ENCODE measurements around the gene ATP8A2. TPM values are rescaled to one million over a fixed set of nuclear protein-coding genes. Genes with fewer than 3 reads are reported as not detected.
A peak's percentile ranks its signal among the peaks of the same experiment; 100 is the strongest.
"Not testable (repeated sequence)": the region's sequence is repeated elsewhere in the genome, so short reads cannot be mapped to it uniquely, and the experiment has no call there.

ATP8A2 gene
- total RNA-seq, 6 donors from 2014 or later = 0.55 to 1.5 (median 0.87) TPM

GRCh38 chr13:25561812-25562211 is 190.0 kb downstream of the ATP8A2 start:
- H3K9me3 ChIP-seq = no peaks in the 10 kb centered on the region
- H3K36me3 ChIP-seq = no peaks in the 10 kb centered on the region
- no peaks in the 10 kb centered on the region for H3K27me3 ChIP-seq
- H3K4me3 ChIP-seq = no peak overlapping the region
- 81 to 83% methylated on average over 7 of the region's 7 CpGs for WGBS, 2 donors
- TF ChIP-seq POLR2A (IDR thresholded peaks at IDR 0.05) (no peak), EP300 (IDR thresholded peaks at IDR 0.05) (no peak), POLR2AphosphoS5 (IDR thresholded peaks at IDR 0.05) (no peak), CTCF (IDR thresholded peaks at IDR 0.05) (no peak)
- DNase-seq (no peak), ATAC-seq (ENCODE audit: low FRiP score in 2 of 2) (no peak)
- no peak overlapping the region for H3K27ac ChIP-seq
- no peaks in the 10 kb centered on the region for H3K4me1 ChIP-seq

DNA sequence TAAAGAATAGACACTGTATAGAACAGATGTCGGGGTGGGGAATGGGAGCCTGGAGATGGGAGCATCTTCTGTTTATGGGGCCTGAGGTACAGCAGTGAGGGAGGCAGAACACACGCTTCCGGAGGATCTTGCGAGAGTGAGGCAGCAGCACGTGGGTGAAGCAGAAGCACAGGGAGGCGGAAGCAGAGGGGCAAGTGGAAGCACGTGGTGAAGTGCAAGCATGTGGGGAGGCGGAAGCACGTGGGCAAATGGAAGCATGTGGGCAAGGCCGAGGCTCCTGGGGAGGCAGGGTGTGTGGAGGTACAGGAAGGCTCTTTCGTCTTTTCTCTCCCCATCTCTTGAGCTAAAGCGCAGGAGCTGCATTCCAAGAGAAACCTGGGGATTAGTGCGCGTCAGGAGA is 198.4 kb downstream of the ATP8A2 start:
- peak in 1 of 2 donors; percentile 28 for DNase-seq
- Histone ChIP-seq H3K9me3 (no peaks in the 10 kb centered on the region), H3K27ac (no peak overlapping the region), H3K36me3 (no peaks in the 10 kb centered on the region), H3K4me3 (no peak overlapping the region), H3K27me3 (no peaks in the 10 kb centered on the region), H3K4me1 (no peaks in the 10 kb centered on the region)
- WGBS, 2 donors = 77 to 85% methylated on average over 14 of the region's 14 CpGs
- no peak for TF ChIP-seq EP300 (IDR thresholded peaks at IDR 0.05)
- TF ChIP-seq POLR2AphosphoS5 (IDR thresholded peaks at IDR 0.05) = no peak
- TF ChIP-seq CTCF (IDR thresholded peaks at IDR 0.05) = no peak
- TF ChIP-seq POLR2A (IDR thresholded peaks at IDR 0.05) = no peak
- no peak for ATAC-seq (ENCODE audit: low FRiP score in 2 of 2)

DNA sequence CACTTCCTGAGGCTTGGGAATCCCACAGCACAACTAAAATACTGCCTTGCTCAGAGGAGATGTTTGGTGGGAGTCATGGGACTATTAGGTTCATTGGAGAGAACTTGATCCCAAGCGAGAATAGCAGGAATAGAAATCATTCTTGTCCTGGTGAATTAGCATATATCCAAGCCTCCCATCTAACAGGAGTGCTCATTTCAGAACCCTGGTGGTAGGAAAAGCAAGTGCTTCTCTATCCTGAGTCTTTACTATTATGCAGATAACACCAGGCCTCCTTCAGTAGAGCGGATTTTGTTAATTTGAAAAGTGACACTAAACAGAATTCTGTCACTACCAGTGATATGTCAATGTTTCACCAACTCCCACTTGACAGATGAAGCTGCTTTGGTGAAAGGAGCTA is 199.5 kb downstream of the ATP8A2 start:
- TF ChIP-seq POLR2A (IDR thresholded peaks at IDR 0.05) = no peak
- TF ChIP-seq CTCF (IDR thresholded peaks at IDR 0.05) = no peak
- TF ChIP-seq EP300 (IDR thresholded peaks at IDR 0.05) = no peak
- no peak for TF ChIP-seq POLR2AphosphoS5 (IDR thresholded peaks at IDR 0.05)
- no peaks in the 10 kb centered on the region for H3K9me3 ChIP-seq
- ATAC-seq (ENCODE audit: low FRiP score in 2 of 2) (no peak), DNase-seq (no peak)
- 86 to 97% methylated on average over 2 of the region's 2 CpGs for WGBS, 2 donors
- H3K27me3 ChIP-seq = no peaks in the 10 kb centered on the region
- no peak overlapping the region for H3K27ac ChIP-seq
- H3K4me3 ChIP-seq = no peak overlapping the region
- H3K4me1 ChIP-seq = no peaks in the 10 kb centered on the region
- no peaks in the 10 kb centered on the region for H3K36me3 ChIP-seq

GRCh38 chr13:25572171-25572570 is 200.4 kb downstream of the ATP8A2 start:
- ATAC-seq (ENCODE audit: low FRiP score in 2 of 2); H3K4me1 ChIP-seq; H3K27ac ChIP-seq; H3K27me3 ChIP-seq; DNase-seq; H3K4me3 ChIP-seq; H3K9me3 ChIP-seq; H3K36me3 ChIP-seq: not testable (repeated sequence)
- WGBS, 2 donors = 79 to 86% methylated on average over 8 of the region's 8 CpGs

DNA sequence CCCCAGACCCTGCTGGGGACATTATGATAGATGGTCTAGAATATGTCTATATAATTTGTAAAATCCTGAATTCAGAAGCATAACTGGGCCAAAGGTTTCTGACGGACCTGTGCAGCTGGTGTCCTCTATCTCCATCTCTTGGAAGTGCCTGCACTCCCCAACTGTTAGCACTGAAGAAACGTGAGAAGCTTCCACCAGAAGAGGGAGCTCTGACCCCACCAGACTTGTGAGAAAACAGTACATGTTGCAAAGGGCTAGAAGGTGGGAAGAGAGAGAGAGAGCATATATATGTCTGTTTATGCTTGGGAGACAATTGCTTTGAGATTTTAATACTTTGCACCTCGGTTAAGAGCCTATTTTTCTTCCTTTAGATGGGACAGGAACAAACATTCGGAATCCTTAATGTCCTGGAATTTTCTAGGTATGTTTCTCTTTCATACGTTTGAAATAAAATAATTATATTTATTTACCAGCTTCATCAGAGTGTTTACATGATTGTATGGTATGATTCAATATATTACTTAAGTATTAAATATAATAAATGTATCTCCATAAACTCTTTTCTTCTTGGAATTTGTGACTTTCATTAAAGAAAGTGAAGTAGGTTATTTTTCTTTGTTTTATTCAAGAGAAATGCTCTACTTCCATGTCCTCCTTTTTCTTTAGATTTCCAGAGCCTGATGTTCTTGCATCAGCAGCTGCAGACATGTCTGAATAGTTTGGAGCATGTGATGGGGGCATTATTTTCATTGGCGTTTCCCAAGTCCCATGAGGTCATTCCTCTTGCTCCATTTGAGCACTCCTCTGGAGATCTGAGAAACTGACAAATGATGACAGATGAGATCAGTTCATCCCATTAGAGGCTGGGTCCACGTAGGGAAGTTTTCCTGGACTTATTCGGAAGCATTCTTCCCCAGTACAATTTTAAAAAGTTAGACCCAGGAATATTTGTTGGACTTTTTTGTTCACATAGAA is 202.9 kb downstream of the ATP8A2 start:
- Histone ChIP-seq H3K27ac (no peak overlapping the region), H3K27me3 (no peaks in the 10 kb centered on the region), H3K4me1 (no peaks in the 10 kb centered on the region), H3K36me3 (no peaks in the 10 kb centered on the region), H3K9me3 (no peaks in the 10 kb centered on the region), H3K4me3 (no peak overlapping the region)
- TF ChIP-seq POLR2A (IDR thresholded peaks at IDR 0.05) = no peak
- TF ChIP-seq CTCF (IDR thresholded peaks at IDR 0.05) = peak; percentile 42 to 78 (median 65)
- DNase-seq (peak in 1 of 2 donors; percentile 60), ATAC-seq (ENCODE audit: low FRiP score in 2 of 2) (peak; percentile 82 to 86)
- 15 to 21% methylated on average over 8 of the region's 8 CpGs for WGBS, 2 donors

All from upper lobe of left lung (tissue), 6 donors.